C4-2B (cell line): Measurements from ENCODE around the gene C8B.

Experiments used
- CTCF ChIP-seq: fragments of 450-650 bp; conservative IDR thresholded peaks from 2 replicates; pipeline ENCODE4 v1.5.1; 2017; ENCODE audit warnings: mild to moderate bottlenecking
- ZFX ChIP-seq: fragments of 450-650 bp; IDR thresholded peaks from 2 replicates; pipeline ENCODE4 v1.6.1; 2017

GRCh38 chr1:56968878-56969495 is 3.2 kb upstream of the C8B start:
- TF ChIP-seq CTCF, result no peak
- no peak for TF ChIP-seq ZFX
